Central memory CD4-positive, alpha-beta T cell (primary cell): ENCODE data around the gene MBP.
A peak's percentile ranks its signal among the peaks of the same experiment; 100 is the strongest.

Experiments used
- DNase-seq: peaks from one replicate; pipeline ENCODE4 v3.0.0; 2022

Gene MBP

GRCh38 chr18:77113361-77114151 is 19.0 kb downstream of the MBP start:
- DNase-seq, result no peak

GRCh38 chr18:77112747-77113092 is 19.9 kb downstream of the MBP start:
- DNase-seq, result no peak

- DNase-seq, result no peak
These were observed 20.4 kb downstream of the MBP start for GRCh38 chr18:77111951-77112746.

GRCh38 chr18:77111449-77111848 is 21.1 kb downstream of the MBP start:
- no peak for DNase-seq

GRCh38 chr18:77110936-77111335 is 21.6 kb downstream of the MBP start:
- DNase-seq, result no peak

GRCh38 chr18:77110400-77110799 is 22.2 kb downstream of the MBP start:
- no peak for DNase-seq

GRCh38 chr18:77109648-77110019 is 22.9 kb downstream of the MBP start:
- DNase-seq, result no peak

GRCh38 chr18:77108821-77109647 is 23.5 kb downstream of the MBP start:
- DNase-seq, result no peak

- peak; percentile 35 for DNase-seq
These were observed 24.4 kb downstream of the MBP start for GRCh38 chr18:77108001-77108692.

- no peak for DNase-seq
These were observed 25.3 kb downstream of the MBP start for GRCh38 chr18:77107292-77107691.

GRCh38 chr18:77106331-77106730 is 26.3 kb downstream of the MBP start:
- peak; percentile 92 for DNase-seq

GRCh38 chr18:77105680-77106079 is 26.9 kb downstream of the MBP start:
- no peak for DNase-seq

GRCh38 chr18:77105028-77105427 is 27.6 kb downstream of the MBP start:
- peak; percentile 38 for DNase-seq

GRCh38 chr18:77103991-77104531 is 28.5 kb downstream of the MBP start:
- no peak for DNase-seq

GRCh38 chr18:77103187-77103850 is 29.3 kb downstream of the MBP start:
- no peak for DNase-seq

- DNase-seq, result peak; percentile 63
These were observed 30.1 kb downstream of the MBP start for GRCh38 chr18:77102259-77103040.

- DNase-seq, result no peak
These were observed 30.9 kb downstream of the MBP start for GRCh38 chr18:77101410-77102258.

GRCh38 chr18:77100751-77101355 is 31.7 kb downstream of the MBP start:
- DNase-seq, result peak; percentile 35
